ENCODE results near the gene AP3D1.

GRCh38 chr19:2059422-2060201 lies 91.8 kb downstream of the AP3D1 start:
- TF ChIP-seq GATA2 (IDR thresholded peaks at IDR 0.05; ENCODE audit: low read depth, low read length), result no peak
- TF ChIP-seq GATA3 (IDR thresholded peaks at IDR 0.05; ENCODE audit: low read depth, low read length), result no peak

Data from SH-SY5Y (cell line).